H9 (cell line): ENCODE results near the gene KLHL15. TPM values are rescaled to one million over a fixed set of nuclear protein-coding genes. Genes with fewer than 3 reads are reported as not detected.

Experiments
- DNase-seq: peaks from one replicate; pipeline ENCODE4 v3.0.0-alpha.2; 2017
- H2AFZ ChIP-seq: one replicate; pipeline ENCODE4 v1.6.1; 2013; ENCODE audit warnings: mild to moderate bottlenecking, low read length, control low read depth, moderate library complexity
- H2AK5ac ChIP-seq: 2 replicates; pipeline ENCODE4 v1.6.1; 2013; ENCODE audit warnings: low read length, control low read depth, mixed read lengths; ENCODE audit not compliant: insufficient read length
- H2BK120ac ChIP-seq: one replicate; pipeline ENCODE4 v1.6.1; 2013; ENCODE audit warnings: low read depth, mild to moderate bottlenecking, low read length, control low read depth, inconsistent platforms; ENCODE audit not compliant: poor library complexity, severe bottlenecking
- H2BK12ac ChIP-seq: 2 replicates; pipeline ENCODE4 v1.6.1; 2013; ENCODE audit warnings: low read length, control low read depth, mixed read lengths, low read depth; ENCODE audit not compliant: insufficient read length
- H2BK15ac ChIP-seq: 2 replicates; pipeline ENCODE4 v1.6.1; 2013; ENCODE audit warnings: low read depth, low read length, control low read depth
- H2BK20ac ChIP-seq: one replicate; pipeline ENCODE4 v1.6.1; 2013; ENCODE audit warnings: low read depth, mild to moderate bottlenecking, low read length, control low read depth, inconsistent platforms; ENCODE audit not compliant: poor library complexity, severe bottlenecking
- H2BK5ac ChIP-seq: 2 replicates; pipeline ENCODE4 v1.6.1; 2013; ENCODE audit warnings: low read length, control low read depth, mixed read lengths; ENCODE audit not compliant: insufficient read length
- H3K14ac ChIP-seq: 2 replicates; pipeline ENCODE4 v1.6.1; 2013; ENCODE audit warnings: low read length, control low read depth; ENCODE audit not compliant: insufficient read depth
- H3K18ac ChIP-seq: 2 replicates; pipeline ENCODE4 v1.6.1; 2013; ENCODE audit warnings: low read depth, mild to moderate bottlenecking, mixed read lengths, low read length, control low read depth; ENCODE audit not compliant: insufficient read length
- H3K23ac ChIP-seq: 2 replicates; pipeline ENCODE4 v1.6.1; 2013; ENCODE audit warnings: low read length, control low read depth, mixed read lengths, low read depth; ENCODE audit not compliant: insufficient read length
- H3K23me2 ChIP-seq: 2 replicates; pipeline ENCODE4 v1.6.1; 2013; ENCODE audit warnings: low read depth, mild to moderate bottlenecking, mixed read lengths, low read length, control low read depth; ENCODE audit not compliant: insufficient read length, poor library complexity, severe bottlenecking
- H3K27ac ChIP-seq: 2 replicates; pipeline ENCODE4 v1.5.1; 2013; ENCODE audit warnings: low read length, control low read depth, mixed read lengths, low read depth; ENCODE audit not compliant: insufficient read length
- H3K27me3 ChIP-seq: 2 replicates; pipeline ENCODE4 v1.6.1; 2013; ENCODE audit warnings: low read length, control low read depth, inconsistent platforms; ENCODE audit not compliant: insufficient read depth
- H3K4ac ChIP-seq: 2 replicates; pipeline ENCODE4 v1.6.1; 2013; ENCODE audit warnings: low read depth, mild to moderate bottlenecking, control low read depth, inconsistent platforms, low read length, moderate library complexity
- H3K4me1 ChIP-seq: 2 replicates; pipeline ENCODE4 v1.6.1; 2013; ENCODE audit warnings: low read length, control low read depth, inconsistent platforms; ENCODE audit not compliant: insufficient read depth
- H3K4me2 ChIP-seq: 2 replicates; pipeline ENCODE4 v1.6.1; 2013; ENCODE audit warnings: low read length, control low read depth, mixed read lengths; ENCODE audit not compliant: insufficient read length, insufficient read depth
- H3K56ac ChIP-seq: 2 replicates; pipeline ENCODE4 v1.6.1; 2013; ENCODE audit warnings: low read depth, mild to moderate bottlenecking, mixed read lengths, low read length, control low read depth; ENCODE audit not compliant: insufficient read length
- H3K79me1 ChIP-seq: 2 replicates; pipeline ENCODE4 v1.6.1; 2013; ENCODE audit warnings: low read depth, mild to moderate bottlenecking, moderate library complexity, low read length, control low read depth, inconsistent platforms; ENCODE audit not compliant: insufficient read depth, poor library complexity, severe bottlenecking
- H3K79me2 ChIP-seq: 2 replicates; pipeline ENCODE4 v1.6.1; 2013; ENCODE audit warnings: low read length, control low read depth, inconsistent platforms; ENCODE audit not compliant: insufficient read depth
- H3K9ac ChIP-seq: 2 replicates; pipeline ENCODE4 v1.6.1; 2013; ENCODE audit warnings: low read length, control low read depth, mixed read lengths; ENCODE audit not compliant: insufficient read length; ENCODE audit errors: extremely low read depth
- H3K9me3 ChIP-seq: one replicate; pipeline ENCODE4 v1.6.1; 2013; ENCODE audit warnings: low read depth, low read length, inconsistent platforms; ENCODE audit not compliant: control insufficient read depth
- H3T11ph ChIP-seq: one replicate; pipeline ENCODE4 v1.6.1; 2013; ENCODE audit warnings: mild to moderate bottlenecking, low read length, control low read depth, inconsistent platforms
- H4K20me1 ChIP-seq: one replicate; pipeline ENCODE4 v1.6.1; 2013; ENCODE audit not compliant: control insufficient read depth, insufficient read length, insufficient read depth
- H4K5ac ChIP-seq: 2 replicates; pipeline ENCODE4 v1.6.1; 2013; ENCODE audit warnings: low read depth, mild to moderate bottlenecking, mixed read lengths, low read length, control low read depth; ENCODE audit not compliant: insufficient read length
- H4K8ac ChIP-seq: replicated peaks from 2 replicates; pipeline ENCODE4 v1.6.1; 2013; ENCODE audit warnings: low read length, control low read depth, mixed read lengths, low read depth; ENCODE audit not compliant: insufficient read length
- H4K91ac ChIP-seq: 2 replicates; pipeline ENCODE4 v1.6.1; 2013; ENCODE audit warnings: low read depth, mild to moderate bottlenecking, moderate library complexity, mixed read lengths, low read length, control low read depth; ENCODE audit not compliant: insufficient read length
- H3K27ac Mint-ChIP-seq, 3 experiments: 2 replicates in 2 of 3; 3 replicates in 1 of 3; pipeline ENCODE4 v1.8.0; 2020 to 2021; ENCODE audit warnings: mixed read lengths in 3 of 3, mild to moderate bottlenecking in 1 of 3, moderate library complexity in 1 of 3
- H3K27me3 Mint-ChIP-seq: 2 replicates; pipeline ENCODE4 v1.8.0; 2021; ENCODE audit warnings: low read depth, mild to moderate bottlenecking, moderate library complexity, mixed read lengths
- H3K36me3 Mint-ChIP-seq, 3 experiments: 2 replicates in 2 of 3; 3 replicates in 1 of 3; pipeline ENCODE4 v1.8.0; 2020 to 2021; ENCODE audit warnings: low read depth in 3 of 3, mixed read lengths in 3 of 3; ENCODE audit not compliant: insufficient read depth in 1 of 3
- H3K4me1 Mint-ChIP-seq, 2 experiments: 2 replicates each; pipeline ENCODE4 v1.8.0; 2020; ENCODE audit warnings: mixed read lengths in 2 of 2
- H3K4me3 Mint-ChIP-seq, 2 experiments: 2 replicates in 1 of 2; 3 replicates in 1 of 2; pipeline ENCODE4 v1.8.0; 2020 to 2021; ENCODE audit warnings: mild to moderate bottlenecking in 2 of 2, mixed read lengths in 2 of 2, moderate library complexity in 1 of 2
- H3K9me3 Mint-ChIP-seq, 2 experiments: 2 replicates in 1 of 2; 3 replicates in 1 of 2; pipeline ENCODE4 v1.8.0; 2020; ENCODE audit warnings: mild to moderate bottlenecking in 2 of 2, mixed read lengths in 2 of 2, moderate library complexity in 1 of 2
- WGBS: extraction: QIAGEN DNeasy Blood & Tissue Kit; methylation state at CpG from one replicate; pipeline ENCODE4 v1.1.7; 2013; ENCODE audit warnings: missing lambda C conversion rate, low lambda C conversion rate, mixed read lengths; ENCODE audit not compliant: insufficient read length; ENCODE audit errors: extremely low coverage; 5-methylcytosine and 5-hydroxymethylcytosine counted together
- total RNA-seq: library from RNA; stranded (reverse); gene quantifications from 2 replicates; pipeline ENCODE4 v1.2.1, GENCODE V29; 2021
- TF ChIP-seq, protein P1 (sequence below): fragments of 200-600 bp; sonication (generic); conservative IDR thresholded peaks from 3 replicates; pipeline ENCODE4 v1.8.0; 2021; ENCODE audit warnings: antibody characterized with exemption, mild to moderate bottlenecking

Gene KLHL15
- total RNA-seq, 1 experiment from 2014 or later: 19.0 TPM

DNA sequence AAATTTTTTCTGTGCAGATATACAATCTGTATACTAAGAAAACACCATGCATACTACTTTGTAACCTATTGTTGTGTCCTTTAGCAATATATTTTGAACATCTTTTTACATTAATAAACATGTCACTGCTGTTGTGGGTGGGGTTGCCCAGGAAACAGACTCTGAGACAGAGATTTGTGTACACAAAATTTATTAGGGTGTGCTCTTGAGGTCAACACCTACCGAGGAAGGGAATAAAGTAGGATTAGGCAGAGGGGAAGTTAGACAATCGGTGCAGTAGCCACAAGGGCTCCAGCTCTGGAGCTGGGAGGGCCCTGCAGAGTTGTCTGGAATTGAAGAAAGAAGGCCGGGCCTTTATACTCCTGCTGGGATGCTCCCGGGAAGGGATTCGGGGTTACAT, 62.8 kb downstream of the KLHL15 start:
- no peak overlapping the region for H3K23ac ChIP-seq
- no peak overlapping the region for H3K56ac ChIP-seq
- no peak overlapping the region for H2BK20ac ChIP-seq
- no peak overlapping the region for H3K9ac ChIP-seq
- Mint-ChIP-seq H3K27me3 (no peaks in the 10 kb centered on the region), H3K9me3 (peaks cover 5 to 10% of the 10 kb centered on the region in 2 experiments; a peak in 4 of 5 replicates), H3K36me3 (peaks cover 0 to 5% (median 4%) of the 10 kb centered on the region in 3 experiments; a peak in 3 of 7 replicates), H3K4me1 (peaks cover 10 to 21% of the 10 kb centered on the region in 2 experiments), H3K27ac (no peak overlapping the region; a peak in 1 of 7 replicates), H3K4me3 (no peak overlapping the region)
- no peak overlapping the region for H3K18ac ChIP-seq
- H3K4ac ChIP-seq: no peak overlapping the region
- WGBS: no CpG with 5 or more reads among the region's 5 CpGs
- H3K27ac ChIP-seq: no peak overlapping the region
- H3K79me2 ChIP-seq: no peaks in the 10 kb centered on the region
- H2BK120ac ChIP-seq: no peak overlapping the region
- H2AFZ ChIP-seq: no peak overlapping the region
- no peaks in the 10 kb centered on the region for H3K79me1 ChIP-seq
- H2AK5ac ChIP-seq: no peak overlapping the region
- H2BK5ac ChIP-seq: no peak overlapping the region
- H4K91ac ChIP-seq: no peak overlapping the region
- H2BK12ac ChIP-seq: no peak overlapping the region
- H3K14ac ChIP-seq: no peak overlapping the region; the same call in 1 of the 2 replicates
- no peak for DNase-seq
- no peak overlapping the region for H4K5ac ChIP-seq
- H3K9me3 ChIP-seq: no peaks in the 10 kb centered on the region
- no peak overlapping the region for H2BK15ac ChIP-seq
- H4K8ac ChIP-seq: no peak overlapping the region
- H3K4me2 ChIP-seq: no peak overlapping the region
- TF ChIP-seq, protein P1, sequence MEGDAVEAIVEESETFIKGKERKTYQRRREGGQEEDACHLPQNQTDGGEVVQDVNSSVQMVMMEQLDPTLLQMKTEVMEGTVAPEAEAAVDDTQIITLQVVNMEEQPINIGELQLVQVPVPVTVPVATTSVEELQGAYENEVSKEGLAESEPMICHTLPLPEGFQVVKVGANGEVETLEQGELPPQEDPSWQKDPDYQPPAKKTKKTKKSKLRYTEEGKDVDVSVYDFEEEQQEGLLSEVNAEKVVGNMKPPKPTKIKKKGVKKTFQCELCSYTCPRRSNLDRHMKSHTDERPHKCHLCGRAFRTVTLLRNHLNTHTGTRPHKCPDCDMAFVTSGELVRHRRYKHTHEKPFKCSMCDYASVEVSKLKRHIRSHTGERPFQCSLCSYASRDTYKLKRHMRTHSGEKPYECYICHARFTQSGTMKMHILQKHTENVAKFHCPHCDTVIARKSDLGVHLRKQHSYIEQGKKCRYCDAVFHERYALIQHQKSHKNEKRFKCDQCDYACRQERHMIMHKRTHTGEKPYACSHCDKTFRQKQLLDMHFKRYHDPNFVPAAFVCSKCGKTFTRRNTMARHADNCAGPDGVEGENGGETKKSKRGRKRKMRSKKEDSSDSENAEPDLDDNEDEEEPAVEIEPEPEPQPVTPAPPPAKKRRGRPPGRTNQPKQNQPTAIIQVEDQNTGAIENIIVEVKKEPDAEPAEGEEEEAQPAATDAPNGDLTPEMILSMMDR: no peak
- no peaks in the 10 kb centered on the region for H4K20me1 ChIP-seq
- H3K23me2 ChIP-seq: no peaks in the 10 kb centered on the region
- H3K27me3 ChIP-seq: no peaks in the 10 kb centered on the region
- no peak overlapping the region for H3T11ph ChIP-seq
- H3K4me1 ChIP-seq: no peaks in the 10 kb centered on the region; the same call in 1 of the 2 replicates
